PC-9 (cell line): ENCODE results near the gene NOS1AP.

Experiments used
- CTCF ChIP-seq: fragments of 200-600 bp; sonication (generic); conservative IDR thresholded peaks from 2 replicates; pipeline ENCODE4 v1.6.1; 2017; ENCODE audit warnings: mixed run types, antibody characterized with exemption, mild to moderate bottlenecking, moderate library complexity
- EZH2 ChIP-seq: fragments of 200-600 bp; sonication (generic); IDR thresholded peaks from 2 replicates; pipeline ENCODE4 v1.8.0; 2017; ENCODE audit warnings: antibody characterized with exemption, low read depth

GRCh38 chr1:162046921-162047320, 22.6 kb upstream of the NOS1AP start:
- TF ChIP-seq EZH2 = no peak
- TF ChIP-seq CTCF = no peak
